Hepatic stellate cell (primary cell): ENCODE measurements around the gene DTNA.

Experiments used
- DNase-seq: peaks from one replicate; pipeline ENCODE4 v3.0.0; 2011; ENCODE audit warnings: low spot score

The DTNA gene

GRCh38 chr18:34936772-34937171 is 226.7 kb downstream of the DTNA start:
- no peak for DNase-seq

GRCh38 chr18:34938090-34938489 is 228.0 kb downstream of the DTNA start:
- no peak for DNase-seq
